Measurements from ENCODE around the gene C21orf91.
"Not testable (repeated sequence)": the region's sequence is repeated elsewhere in the genome, so short reads cannot be mapped to it uniquely, and the experiment has no call there.

Gene C21orf91

GRCh38 chr21:17775431-17776126, 43.6 kb downstream of the C21orf91 start:
- peak; percentile 60 for DNase-seq

GRCh38 chr21:17775021-17775420, 44.1 kb downstream of the C21orf91 start:
- DNase-seq = not testable (repeated sequence)

- DNase-seq = no peak
Observed at GRCh38 chr21:17769447-17769845, 49.7 kb downstream of the C21orf91 start.

GRCh38 chr21:17768840-17769446, 50.2 kb downstream of the C21orf91 start:
- no peak for DNase-seq

GRCh38 chr21:17765207-17765606, 53.9 kb downstream of the C21orf91 start:
- DNase-seq = no peak

GRCh38 chr21:17763288-17764037, 55.7 kb downstream of the C21orf91 start:
- no peak for DNase-seq

GRCh38 chr21:17759511-17760178, 59.5 kb downstream of the C21orf91 start:
- no peak for DNase-seq

GRCh38 chr21:17758683-17759082, 60.5 kb downstream of the C21orf91 start:
- no peak for DNase-seq

- no peak for DNase-seq
Observed at GRCh38 chr21:17757671-17758070, 61.5 kb downstream of the C21orf91 start.

- DNase-seq = no peak
Observed at GRCh38 chr21:17753736-17754135, 65.4 kb downstream of the C21orf91 start.

GRCh38 chr21:17752171-17752570, 67.0 kb downstream of the C21orf91 start:
- DNase-seq = no peak

- no peak for DNase-seq
Observed at GRCh38 chr21:17746920-17747319, 72.2 kb downstream of the C21orf91 start.

- no peak for DNase-seq
Observed at GRCh38 chr21:17745086-17745485, 74.1 kb downstream of the C21orf91 start.

GRCh38 chr21:17742940-17743592, 76.1 kb downstream of the C21orf91 start:
- no peak for DNase-seq

- no peak for DNase-seq
Observed at GRCh38 chr21:17742181-17742580, 77.0 kb downstream of the C21orf91 start.

Measured in central memory CD4-positive, alpha-beta T cell (primary cell).